WTC11 (cell line): ENCODE results near the gene ZBTB7C. TPM values are rescaled to one million over a fixed set of nuclear protein-coding genes. Genes with fewer than 3 reads are reported as not detected.

Experiments used
- ATAC-seq: fragments of 200-7000 bp; cut with Tn5 transposase; 2 replicates; pipeline ENCODE4 v1.10.0; 2021; ENCODE audit warnings: mild to moderate bottlenecking, moderate library complexity
- CTCF ChIA-PET: fragments of 300-600 bp; sonication (Branson Sonifier 250); formaldehyde crosslinking; loops from one replicate; lab custom pipeline; 2021; ENCODE audit warnings: antibody characterized with exemption; lab: Charles Lee
- POLR2A ChIA-PET: fragments of 350-600 bp; sonication (Branson Sonifier 250); formaldehyde crosslinking; loops from one replicate; lab custom pipeline; 2021; ENCODE audit warnings: antibody characterized with exemption; lab: Charles Lee
- DNase-seq: peaks from one replicate; pipeline ENCODE4 v3.0.0; 2021; ENCODE audit warnings: low spot score
- H3K27ac Mint-ChIP-seq: 2 replicates; pipeline ENCODE4 v1.8.0; 2021; ENCODE audit warnings: mixed read lengths
- H3K27me3 Mint-ChIP-seq: 2 replicates; pipeline ENCODE4 v1.8.0; 2021; ENCODE audit warnings: low read depth, mild to moderate bottlenecking, moderate library complexity, mixed read lengths
- H3K36me3 Mint-ChIP-seq: 2 replicates; pipeline ENCODE4 v1.8.0; 2021; ENCODE audit warnings: mixed read lengths
- H3K4me1 Mint-ChIP-seq: 2 replicates; pipeline ENCODE4 v1.8.0; 2022; ENCODE audit warnings: mixed read lengths
- H3K4me3 Mint-ChIP-seq: 2 replicates; pipeline ENCODE4 v1.8.0; 2021; ENCODE audit warnings: mild to moderate bottlenecking, moderate library complexity, mixed read lengths
- H3K9me3 Mint-ChIP-seq: 2 replicates; pipeline ENCODE4 v1.8.0; 2021; ENCODE audit warnings: mixed read lengths
- ATF3 ChIP-seq: sonication (generic); formaldehyde crosslinking; conservative IDR thresholded peaks from 2 replicates; pipeline ENCODE4 v1.8.1; 2022; ENCODE audit warnings: mild to moderate bottlenecking, missing genetic modification reagents
- E2F1 ChIP-seq: sonication (generic); formaldehyde crosslinking; IDR thresholded peaks from 2 replicates; pipeline ENCODE4 v1.8.0; 2022; ENCODE audit warnings: mild to moderate bottlenecking, missing genetic modification reagents
- ELF4 ChIP-seq: sonication (generic); formaldehyde crosslinking; IDR thresholded peaks from 2 replicates; pipeline ENCODE4 v1.8.1; 2022; ENCODE audit warnings: low read depth, mild to moderate bottlenecking, moderate library complexity, missing genetic modification reagents
- ERG ChIP-seq: fragments of 250-450 bp; sonication (Bioruptor Pico); IDR thresholded peaks from 2 replicates; pipeline ENCODE4 v1.8.0; 2021; ENCODE audit warnings: mild to moderate bottlenecking
- IRF1 ChIP-seq: sonication (generic); formaldehyde crosslinking; IDR thresholded peaks from 2 replicates; pipeline ENCODE4 v1.8.0; 2023; ENCODE audit warnings: missing genetic modification reagents
- MXD4 ChIP-seq: fragments of 250-450 bp; sonication (Bioruptor Pico); IDR thresholded peaks from 2 replicates; pipeline ENCODE4 v1.8.0; 2021; ENCODE audit warnings: mild to moderate bottlenecking, moderate library complexity, borderline replicate concordance
- NR1H2 ChIP-seq: sonication (generic); formaldehyde crosslinking; IDR thresholded peaks from 2 replicates; pipeline ENCODE4 v1.9.0; 2021; ENCODE audit warnings: mild to moderate bottlenecking, moderate library complexity, missing genetic modification reagents
- OVOL2 ChIP-seq: fragments of 250-450 bp; sonication (Bioruptor Pico); IDR thresholded peaks from 2 replicates; pipeline ENCODE4 v1.9.0; 2021; ENCODE audit warnings: mild to moderate bottlenecking, borderline replicate concordance
- RELA ChIP-seq: sonication (generic); formaldehyde crosslinking; IDR thresholded peaks from 2 replicates; pipeline ENCODE4 v1.8.1; 2022; ENCODE audit warnings: missing genetic modification reagents, mild to moderate bottlenecking, borderline replicate concordance
- SMAD3 ChIP-seq: sonication (generic); formaldehyde crosslinking; IDR thresholded peaks from 2 replicates; pipeline ENCODE4 v1.8.0; 2022; ENCODE audit warnings: missing genetic modification reagents, mild to moderate bottlenecking, borderline replicate concordance
- TP53 ChIP-seq: sonication (generic); formaldehyde crosslinking; IDR thresholded peaks from 2 replicates; pipeline ENCODE4 v1.8.1; 2023; ENCODE audit warnings: mild to moderate bottlenecking, missing genetic modification reagents
- ZNF232 ChIP-seq: sonication (generic); formaldehyde crosslinking; IDR thresholded peaks from 2 replicates; pipeline ENCODE4 v1.8.0; 2022; ENCODE audit warnings: mild to moderate bottlenecking, missing genetic modification reagents
- ZNF532 ChIP-seq: fragments of 250-450 bp; sonication (Bioruptor Pico); IDR thresholded peaks from 2 replicates; pipeline ENCODE4 v1.9.0; 2021; ENCODE audit warnings: mild to moderate bottlenecking, borderline replicate concordance
- total RNA-seq: library from RNA; stranded (reverse); gene quantifications from 3 replicates; pipeline ENCODE4 v1.2.3, GENCODE V29; 2021
- TF ChIP-seq, protein P1 (sequence below): sonication (generic); formaldehyde crosslinking; IDR thresholded peaks from 2 replicates; pipeline ENCODE4 v1.8.0; 2022; ENCODE audit warnings: mild to moderate bottlenecking, missing genetic modification reagents
- TF ChIP-seq, protein P2 (sequence below): fragments of 250-450 bp; sonication (Bioruptor Pico); IDR thresholded peaks from 2 replicates; pipeline ENCODE4 v1.9.0; 2021; ENCODE audit warnings: moderate library complexity, mild to moderate bottlenecking, inconsistent platforms, borderline replicate concordance
- TF ChIP-seq, protein P3 (sequence below): fragments of 250-450 bp; sonication (Bioruptor Pico); conservative IDR thresholded peaks from 2 replicates; pipeline ENCODE4 v1.9.0; 2021; ENCODE audit warnings: mild to moderate bottlenecking
- TF ChIP-seq, protein P4 (sequence below): sonication (generic); formaldehyde crosslinking; IDR thresholded peaks from 2 replicates; pipeline ENCODE4 v1.8.1; 2023; ENCODE audit warnings: mild to moderate bottlenecking, moderate library complexity, missing genetic modification reagents

The ZBTB7C gene
- total RNA-seq, 1 experiment from 2014 or later, result 0.48 TPM

DNA sequence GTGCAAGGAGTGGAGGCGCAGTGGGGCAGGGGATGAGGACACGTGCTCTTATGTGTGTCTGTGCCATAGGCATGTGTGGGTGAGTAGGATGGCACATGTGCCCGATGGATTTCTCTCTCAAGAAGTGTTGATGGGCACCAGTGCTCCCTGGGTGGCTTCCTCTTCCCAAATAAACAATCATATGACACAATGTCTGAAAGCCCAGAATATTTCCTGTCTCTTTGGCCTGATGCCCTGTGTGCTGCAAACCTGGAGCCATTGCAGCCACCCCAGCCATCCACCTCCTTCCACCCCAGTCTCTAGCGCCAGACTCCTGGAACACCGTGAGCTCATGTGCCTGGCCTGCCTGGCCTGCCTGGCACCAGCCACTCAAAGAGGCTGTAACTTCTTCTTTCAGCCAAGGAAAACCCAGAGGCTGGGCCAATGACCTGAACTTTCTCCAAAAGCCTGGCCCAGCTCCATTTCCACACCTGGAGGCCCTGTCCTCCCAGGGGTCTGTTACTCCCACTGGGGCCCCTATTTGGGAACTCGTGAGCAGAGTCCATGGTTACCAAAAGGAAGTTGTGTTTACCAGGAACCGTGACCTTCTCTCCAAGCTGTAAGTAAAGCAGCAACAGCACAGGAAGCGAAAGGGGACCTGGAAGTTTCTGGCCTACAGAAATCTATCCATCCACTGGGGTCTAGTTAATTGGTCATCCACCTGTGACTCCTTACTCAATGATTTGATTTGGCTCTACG, 9.5 kb upstream of the ZBTB7C start (continued):
- TF ChIP-seq, protein P1, sequence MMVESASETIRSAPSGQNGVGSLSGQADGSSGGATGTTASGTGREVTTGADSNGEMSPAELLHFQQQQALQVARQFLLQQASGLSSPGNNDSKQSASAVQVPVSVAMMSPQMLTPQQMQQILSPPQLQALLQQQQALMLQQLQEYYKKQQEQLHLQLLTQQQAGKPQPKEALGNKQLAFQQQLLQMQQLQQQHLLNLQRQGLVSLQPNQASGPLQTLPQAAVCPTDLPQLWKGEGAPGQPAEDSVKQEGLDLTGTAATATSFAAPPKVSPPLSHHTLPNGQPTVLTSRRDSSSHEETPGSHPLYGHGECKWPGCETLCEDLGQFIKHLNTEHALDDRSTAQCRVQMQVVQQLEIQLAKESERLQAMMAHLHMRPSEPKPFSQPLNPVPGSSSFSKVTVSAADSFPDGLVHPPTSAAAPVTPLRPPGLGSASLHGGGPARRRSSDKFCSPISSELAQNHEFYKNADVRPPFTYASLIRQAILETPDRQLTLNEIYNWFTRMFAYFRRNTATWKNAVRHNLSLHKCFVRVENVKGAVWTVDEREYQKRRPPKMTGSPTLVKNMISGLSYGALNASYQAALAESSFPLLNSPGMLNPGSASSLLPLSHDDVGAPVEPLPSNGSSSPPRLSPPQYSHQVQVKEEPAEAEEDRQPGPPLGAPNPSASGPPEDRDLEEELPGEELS (CRISPR knock-in tag), result no peak
- TF ChIP-seq ELF4 (CRISPR knock-in tag), result no peak
- no peak for TF ChIP-seq ZNF532
- TF ChIP-seq TP53 (CRISPR knock-in tag), result no peak
- TF ChIP-seq, protein P2, sequence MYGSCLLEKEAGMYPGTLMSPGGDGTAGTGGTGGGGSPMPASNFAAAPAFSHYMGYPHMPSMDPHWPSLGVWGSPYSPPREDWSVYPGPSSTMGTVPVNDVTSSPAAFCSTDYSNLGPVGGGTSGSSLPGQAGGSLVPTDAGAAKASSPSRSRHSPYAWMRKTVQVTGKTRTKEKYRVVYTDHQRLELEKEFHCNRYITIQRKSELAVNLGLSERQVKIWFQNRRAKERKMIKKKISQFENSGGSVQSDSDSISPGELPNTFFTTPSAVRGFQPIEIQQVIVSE (CRISPR knock-in tag), result no peak
- TF ChIP-seq ATF3 (CRISPR knock-in tag), result no peak
- no peak for TF ChIP-seq RELA (CRISPR knock-in tag)
- no peak for TF ChIP-seq ZNF232 (CRISPR knock-in tag)
- TF ChIP-seq ERG (CRISPR knock-in tag), result no peak

DNA sequence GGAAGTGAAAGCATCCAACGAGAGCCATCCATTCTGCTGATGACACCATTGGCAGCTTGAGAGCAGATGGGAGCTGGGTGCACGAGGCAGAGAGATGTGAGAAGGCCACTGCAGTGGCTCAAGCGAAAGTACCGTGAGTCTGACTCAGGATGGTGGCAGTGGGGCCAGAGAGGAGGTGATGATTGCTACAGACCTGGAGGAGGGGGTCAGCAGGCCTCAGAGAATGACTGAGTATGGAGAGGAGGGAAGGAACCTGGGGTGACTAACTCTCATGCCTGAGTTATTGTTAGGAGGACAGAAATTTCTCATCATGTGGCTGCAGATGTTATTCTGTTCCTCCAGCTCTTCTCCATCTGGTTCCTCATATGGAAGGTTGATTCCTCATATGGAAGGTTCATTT, 8.8 kb upstream of the ZBTB7C start:
- Mint-ChIP-seq H3K9me3 (no peaks in the 10 kb centered on the region), H3K4me3 (no peak overlapping the region), H3K36me3 (no peaks in the 10 kb centered on the region), H3K27me3 (peaks cover 61% of the 10 kb centered on the region), H3K4me1 (peaks cover 21% of the 10 kb centered on the region), H3K27ac (no peak overlapping the region)
- ChIA-PET CTCF (interaction anchor here (1.0 to 1.9 kb wide), 2 partner anchors 10 to 27 kb away, joined by 3 to 7 read pairs; no protein-coding TSS in a partner anchor), POLR2A (no interaction called here)
- no peak for ATAC-seq
- no peak for DNase-seq
- no peak for TF ChIP-seq MXD4 (CRISPR knock-in tag)
- no peak for TF ChIP-seq TP53 (CRISPR knock-in tag)
- TF ChIP-seq SMAD3, result no peak
- no peak for TF ChIP-seq IRF1 (CRISPR knock-in tag)
- TF ChIP-seq, protein P3, sequence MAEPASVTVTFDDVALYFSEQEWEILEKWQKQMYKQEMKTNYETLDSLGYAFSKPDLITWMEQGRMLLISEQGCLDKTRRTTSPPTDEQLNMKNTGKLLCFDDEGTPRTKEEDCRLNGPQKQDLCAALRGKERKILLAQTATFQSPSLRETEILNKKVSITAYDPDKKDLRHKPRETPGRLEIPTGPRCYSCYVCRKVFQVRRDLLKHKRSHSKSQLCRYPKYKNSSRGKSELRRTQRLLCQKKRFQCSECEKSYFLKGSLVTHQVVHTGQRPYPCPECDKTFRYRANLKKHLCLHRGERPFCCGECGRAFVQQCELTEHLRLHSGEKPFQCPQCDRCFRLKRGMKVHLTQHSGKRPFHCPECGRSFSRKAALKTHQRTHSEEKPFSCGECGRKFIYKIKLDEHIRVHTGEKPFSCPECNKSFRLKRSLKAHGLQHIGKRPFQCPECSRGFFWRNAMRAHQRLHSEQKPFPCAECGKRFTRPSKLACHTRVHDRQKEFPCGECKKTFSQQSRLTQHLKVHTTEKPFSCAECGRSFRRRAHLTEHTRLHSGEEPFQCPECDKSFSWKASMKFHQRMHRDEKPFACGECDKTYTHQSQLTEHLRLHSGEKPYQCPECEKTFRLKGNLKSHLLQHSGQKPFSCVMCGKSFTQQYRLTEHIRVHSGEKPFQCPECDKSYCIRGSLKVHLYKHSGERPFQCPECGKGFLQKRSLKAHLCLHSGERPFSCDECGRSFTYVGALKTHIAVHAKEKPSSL (CRISPR knock-in tag), result no peak
- no peak for TF ChIP-seq NR1H2 (CRISPR knock-in tag)
- no peak for TF ChIP-seq OVOL2 (CRISPR knock-in tag)
- TF ChIP-seq, protein P4, sequence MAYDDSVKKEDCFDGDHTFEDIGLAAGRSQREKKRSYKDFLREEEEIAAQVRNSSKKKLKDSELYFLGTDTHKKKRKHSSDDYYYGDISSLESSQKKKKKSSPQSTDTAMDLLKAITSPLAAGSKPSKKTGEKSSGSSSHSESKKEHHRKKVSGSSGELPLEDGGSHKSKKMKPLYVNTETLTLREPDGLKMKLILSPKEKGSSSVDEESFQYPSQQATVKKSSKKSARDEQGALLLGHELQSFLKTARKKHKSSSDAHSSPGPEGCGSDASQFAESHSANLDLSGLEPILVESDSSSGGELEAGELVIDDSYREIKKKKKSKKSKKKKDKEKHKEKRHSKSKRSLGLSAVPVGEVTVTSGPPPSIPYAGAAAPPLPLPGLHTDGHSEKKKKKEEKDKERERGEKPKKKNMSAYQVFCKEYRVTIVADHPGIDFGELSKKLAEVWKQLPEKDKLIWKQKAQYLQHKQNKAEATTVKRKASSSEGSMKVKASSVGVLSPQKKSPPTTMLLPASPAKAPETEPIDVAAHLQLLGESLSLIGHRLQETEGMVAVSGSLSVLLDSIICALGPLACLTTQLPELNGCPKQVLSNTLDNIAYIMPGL (CRISPR knock-in tag), result no peak
- no peak for TF ChIP-seq E2F1 (CRISPR knock-in tag)
- no peak for TF ChIP-seq ERG (CRISPR knock-in tag)
